HFFc6 (cell line): Measurements from ENCODE around the gene RGMA. TPM values are rescaled to one million over a fixed set of nuclear protein-coding genes. Genes with fewer than 3 reads are reported as not detected.

Source experiments
- DNase-seq: peaks from one replicate; pipeline ENCODE4 v3.0.0-alpha.2; 2018
- H3K27ac Mint-ChIP-seq: 2 replicates; pipeline ENCODE4 v1.8.0; 2020; ENCODE audit warnings: mild to moderate bottlenecking, mixed read lengths
- H3K27me3 Mint-ChIP-seq: 2 replicates; pipeline ENCODE4 v1.8.0; 2021; ENCODE audit warnings: mild to moderate bottlenecking, moderate library complexity, mixed read lengths; ENCODE audit not compliant: insufficient read depth
- H3K36me3 Mint-ChIP-seq: 2 replicates; pipeline ENCODE4 v1.8.0; 2021; ENCODE audit warnings: low read depth, mixed read lengths
- H3K4me1 Mint-ChIP-seq: 2 replicates; pipeline ENCODE4 v1.8.0; 2020; ENCODE audit warnings: low read depth, mixed read lengths
- H3K4me3 Mint-ChIP-seq: 2 replicates; pipeline ENCODE4 v1.8.0; 2020; ENCODE audit warnings: mild to moderate bottlenecking, moderate library complexity, mixed read lengths
- H3K9me3 Mint-ChIP-seq: 2 replicates; pipeline ENCODE4 v1.8.0; 2020; ENCODE audit warnings: mild to moderate bottlenecking, mixed read lengths
- CTCF ChIP-seq: fragments of 200-600 bp; sonication (generic); IDR thresholded peaks from 2 replicates; pipeline ENCODE4 v1.5.0; 2021; ENCODE audit warnings: antibody characterized with exemption, mild to moderate bottlenecking
- total RNA-seq, 6 experiments: library from RNA; stranded (reverse); fragmentation: NEBNext Ultra II Directional; extraction: Animal tissue kit (Norgen Biotek cat#: 25700); gene quantifications; 2 replicates in 1 of 6; 3 replicates in 5 of 6; pipeline ENCODE4 v1.2.3, GENCODE V29; 2021

RGMA gene
- total RNA-seq, 6 experiments from 2014 or later = 0.07 to 0.32 (median 0.19) TPM; not detected in 1

GRCh38 chr15:93019971-93020370 lies 69.0 kb downstream of the RGMA start:
- Mint-ChIP-seq H3K27ac (no peak overlapping the region; the same call in 1 of the 2 replicates), H3K27me3 (peaks cover 7% of the 10 kb centered on the region), H3K36me3 (peaks cover 76% of the 10 kb centered on the region), H3K4me3 (no peak overlapping the region), H3K9me3 (no peaks in the 10 kb centered on the region), H3K4me1 (peaks cover 6% of the 10 kb centered on the region; the same call in 1 of the 2 replicates)
- TF ChIP-seq CTCF = no peak
- no peak for DNase-seq

GRCh38 chr15:93019090-93019489 lies 69.9 kb downstream of the RGMA start:
- Mint-ChIP-seq H3K4me3 (no peak overlapping the region), H3K4me1 (peaks cover 6% of the 10 kb centered on the region; the same call in 1 of the 2 replicates), H3K27ac (no peak overlapping the region), H3K9me3 (no peaks in the 10 kb centered on the region), H3K27me3 (peaks cover 4% of the 10 kb centered on the region), H3K36me3 (peaks cover 76% of the 10 kb centered on the region)
- no peak for TF ChIP-seq CTCF
- no peak for DNase-seq

DNA sequence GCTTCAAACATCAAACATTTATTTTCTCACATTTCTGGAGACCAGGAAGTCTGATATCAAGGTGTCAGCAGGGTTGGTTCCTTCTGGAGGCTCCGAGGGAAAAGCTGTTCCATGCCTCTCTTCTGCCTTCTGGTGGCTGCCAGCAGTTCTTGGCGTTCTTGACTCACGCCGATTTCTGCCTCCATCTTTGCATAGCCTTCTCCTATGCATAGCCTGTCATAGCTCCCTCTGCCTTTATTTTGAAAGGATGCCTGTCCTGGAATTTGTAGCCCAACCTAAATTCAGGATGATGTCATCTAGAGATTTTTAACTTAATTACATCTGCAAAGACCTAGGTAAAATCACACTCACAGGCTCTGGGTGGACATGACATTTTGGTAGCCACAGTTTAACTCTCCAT lies 70.4 kb downstream of the RGMA start:
- H3K4me1 Mint-ChIP-seq = peaks cover 6% of the 10 kb centered on the region; the same call in 1 of the 2 replicates
- no peak for DNase-seq
- H3K4me3 Mint-ChIP-seq = no peak overlapping the region
- no peaks in the 10 kb centered on the region for H3K9me3 Mint-ChIP-seq
- H3K27me3 Mint-ChIP-seq = peaks cover 4% of the 10 kb centered on the region
- H3K36me3 Mint-ChIP-seq = peaks cover 74% of the 10 kb centered on the region
- peak overlapping the region; percentile 5; the same call in 1 of the 2 replicates for H3K27ac Mint-ChIP-seq
- peak; percentile 31; the same call in 1 of the 2 replicates for TF ChIP-seq CTCF

- TF ChIP-seq CTCF = no peak
- peaks cover 73% of the 10 kb centered on the region for H3K36me3 Mint-ChIP-seq
- H3K27me3 Mint-ChIP-seq = peaks cover 9% of the 10 kb centered on the region
- H3K4me1 Mint-ChIP-seq = no peaks in the 10 kb centered on the region
- no peak for DNase-seq
- H3K4me3 Mint-ChIP-seq = no peak overlapping the region
- H3K9me3 Mint-ChIP-seq = no peaks in the 10 kb centered on the region
- no peak overlapping the region for H3K27ac Mint-ChIP-seq
Measured at GRCh38 chr15:93017526-93017925, 71.5 kb downstream of the RGMA start.

- TF ChIP-seq CTCF = no peak
- peaks cover 12% of the 10 kb centered on the region for H3K27me3 Mint-ChIP-seq
- H3K4me1 Mint-ChIP-seq = no peaks in the 10 kb centered on the region
- no peak overlapping the region for H3K4me3 Mint-ChIP-seq
- no peak overlapping the region; the same call in 1 of the 2 replicates for H3K27ac Mint-ChIP-seq
- no peak for DNase-seq
- peaks cover 64% of the 10 kb centered on the region for H3K36me3 Mint-ChIP-seq
- H3K9me3 Mint-ChIP-seq = no peaks in the 10 kb centered on the region
Measured at GRCh38 chr15:93012786-93013185, 76.2 kb downstream of the RGMA start.

- Mint-ChIP-seq H3K4me1 (no peaks in the 10 kb centered on the region), H3K27me3 (peaks cover 7% of the 10 kb centered on the region), H3K4me3 (no peak overlapping the region; the same call in 1 of the 2 replicates), H3K36me3 (peaks cover 55% of the 10 kb centered on the region), H3K9me3 (no peaks in the 10 kb centered on the region), H3K27ac (no peak overlapping the region)
- no peak for TF ChIP-seq CTCF
- no peak for DNase-seq
Measured at GRCh38 chr15:93007994-93008393, 81.0 kb downstream of the RGMA start.
